ENCODE results near the gene EYS. TPM values are rescaled to one million over a fixed set of nuclear protein-coding genes. Genes with fewer than 3 reads are reported as not detected.

Gene EYS
- total RNA-seq, 1 donor from 2014 or later = not detected

DNA sequence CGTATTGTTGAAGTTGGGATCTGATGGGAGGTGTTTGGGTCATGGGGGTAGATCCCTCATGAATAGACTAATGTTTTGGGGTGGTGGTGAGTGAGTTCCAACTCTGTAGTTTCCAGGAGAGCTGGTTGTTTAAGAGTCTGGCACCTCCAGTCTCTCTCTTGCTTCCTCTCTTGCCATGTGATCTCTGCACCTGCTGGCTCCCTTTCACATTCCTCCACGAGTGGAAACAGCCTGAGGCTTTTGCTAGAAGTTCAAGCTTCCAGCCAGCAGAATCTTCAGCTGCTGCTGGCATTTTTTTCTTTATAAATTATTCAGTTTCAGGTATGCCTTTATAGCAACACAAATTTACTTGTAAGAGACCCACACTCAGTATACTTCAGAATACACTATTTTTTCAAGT is 1021.6 kb downstream of the EYS start:
- TF ChIP-seq, protein P1, sequence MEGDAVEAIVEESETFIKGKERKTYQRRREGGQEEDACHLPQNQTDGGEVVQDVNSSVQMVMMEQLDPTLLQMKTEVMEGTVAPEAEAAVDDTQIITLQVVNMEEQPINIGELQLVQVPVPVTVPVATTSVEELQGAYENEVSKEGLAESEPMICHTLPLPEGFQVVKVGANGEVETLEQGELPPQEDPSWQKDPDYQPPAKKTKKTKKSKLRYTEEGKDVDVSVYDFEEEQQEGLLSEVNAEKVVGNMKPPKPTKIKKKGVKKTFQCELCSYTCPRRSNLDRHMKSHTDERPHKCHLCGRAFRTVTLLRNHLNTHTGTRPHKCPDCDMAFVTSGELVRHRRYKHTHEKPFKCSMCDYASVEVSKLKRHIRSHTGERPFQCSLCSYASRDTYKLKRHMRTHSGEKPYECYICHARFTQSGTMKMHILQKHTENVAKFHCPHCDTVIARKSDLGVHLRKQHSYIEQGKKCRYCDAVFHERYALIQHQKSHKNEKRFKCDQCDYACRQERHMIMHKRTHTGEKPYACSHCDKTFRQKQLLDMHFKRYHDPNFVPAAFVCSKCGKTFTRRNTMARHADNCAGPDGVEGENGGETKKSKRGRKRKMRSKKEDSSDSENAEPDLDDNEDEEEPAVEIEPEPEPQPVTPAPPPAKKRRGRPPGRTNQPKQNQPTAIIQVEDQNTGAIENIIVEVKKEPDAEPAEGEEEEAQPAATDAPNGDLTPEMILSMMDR (IDR thresholded peaks at IDR 0.05; ENCODE audit: insufficient read depth, low read length, poor library complexity, severe bottlenecking) = no peak
- no peak for DNase-seq (ENCODE audit: low read depth)
- Histone ChIP-seq H3K4me3 (ENCODE audit: low read depth, low read length) (no peak overlapping the region), H3K36me3 (ENCODE audit: control insufficient read depth, insufficient read depth, low read length) (no peaks in the 10 kb centered on the region), H3K27me3 (ENCODE audit: control insufficient read depth, insufficient read depth, low read length) (no peaks in the 10 kb centered on the region)

DNA sequence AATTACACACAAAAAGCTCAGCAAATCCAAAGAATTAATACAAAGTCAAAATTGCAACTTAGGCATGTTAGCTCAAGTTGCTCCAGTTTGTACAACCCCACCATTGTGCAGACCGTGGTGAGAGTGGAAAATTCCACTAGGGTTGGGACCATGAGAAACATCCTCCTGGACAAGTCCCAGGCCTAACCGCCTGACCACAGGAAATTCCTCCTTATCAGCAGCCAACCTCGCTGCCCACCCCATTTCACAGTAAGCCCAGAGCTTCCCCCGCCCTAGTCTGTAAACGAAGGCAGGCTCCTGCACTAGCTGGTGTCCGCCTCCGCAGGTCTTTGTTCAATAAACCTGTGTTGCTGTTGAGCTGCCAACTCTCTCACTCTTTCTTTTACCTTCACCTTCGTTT is 1023.3 kb downstream of the EYS start:
- H3K4me3 ChIP-seq (ENCODE audit: low read depth, low read length) = no peak overlapping the region
- no peaks in the 10 kb centered on the region for H3K36me3 ChIP-seq (ENCODE audit: control insufficient read depth, insufficient read depth, low read length)
- TF ChIP-seq, protein P1 (IDR thresholded peaks at IDR 0.05; ENCODE audit: insufficient read depth, low read length, poor library complexity, severe bottlenecking) = no peak
- no peaks in the 10 kb centered on the region for H3K27me3 ChIP-seq (ENCODE audit: control insufficient read depth, insufficient read depth, low read length)
- DNase-seq (ENCODE audit: low read depth) = no peak

- no peak for DNase-seq (ENCODE audit: low read depth)
- TF ChIP-seq, protein P1 (IDR thresholded peaks at IDR 0.05; ENCODE audit: insufficient read depth, low read length, poor library complexity, severe bottlenecking) = no peak
Observed at GRCh38 chr6:64681416-64682160, 1025.4 kb downstream of the EYS start.

GRCh38 chr6:64680446-64680845 is 1026.6 kb downstream of the EYS start:
- H3K36me3 ChIP-seq (ENCODE audit: control insufficient read depth, insufficient read depth, low read length) = no peaks in the 10 kb centered on the region
- no peak for DNase-seq (ENCODE audit: low read depth)
- TF ChIP-seq, protein P1 (IDR thresholded peaks at IDR 0.05; ENCODE audit: insufficient read depth, low read length, poor library complexity, severe bottlenecking) = no peak

More at GRCh38 chr6:64681416-64682160, 1025.4 kb downstream of the EYS start:
- Histone ChIP-seq H3K36me3 (ENCODE audit: control insufficient read depth, insufficient read depth, low read length) (no peaks in the 10 kb centered on the region), H3K27me3 (ENCODE audit: control insufficient read depth, insufficient read depth, low read length) (no peaks in the 10 kb centered on the region), H3K4me3 (ENCODE audit: low read depth, low read length) (no peak overlapping the region)

GRCh38 chr6:64679416-64679815 is 1027.6 kb downstream of the EYS start:
- TF ChIP-seq, protein P1 (IDR thresholded peaks at IDR 0.05; ENCODE audit: insufficient read depth, low read length, poor library complexity, severe bottlenecking) = no peak
- Histone ChIP-seq H3K4me3 (ENCODE audit: low read depth, low read length) (no peak overlapping the region), H3K27me3 (ENCODE audit: control insufficient read depth, insufficient read depth, low read length) (no peaks in the 10 kb centered on the region), H3K36me3 (ENCODE audit: control insufficient read depth, insufficient read depth, low read length) (no peaks in the 10 kb centered on the region)
- DNase-seq (ENCODE audit: low read depth) = no peak

More at GRCh38 chr6:64680446-64680845, 1026.6 kb downstream of the EYS start:
- Histone ChIP-seq H3K4me3 (ENCODE audit: low read depth, low read length) (no peak overlapping the region), H3K27me3 (ENCODE audit: control insufficient read depth, insufficient read depth, low read length) (no peaks in the 10 kb centered on the region)

- DNase-seq (ENCODE audit: low read depth) = no peak
- no peak overlapping the region for H3K4me3 ChIP-seq (ENCODE audit: low read depth, low read length)
- TF ChIP-seq, protein P1 (IDR thresholded peaks at IDR 0.05; ENCODE audit: insufficient read depth, low read length, poor library complexity, severe bottlenecking) = no peak
- no peaks in the 10 kb centered on the region for H3K27me3 ChIP-seq (ENCODE audit: control insufficient read depth, insufficient read depth, low read length)
- no peaks in the 10 kb centered on the region for H3K36me3 ChIP-seq (ENCODE audit: control insufficient read depth, insufficient read depth, low read length)
Observed at GRCh38 chr6:64672651-64673050, 1034.4 kb downstream of the EYS start.

Data from kidney epithelial cell (primary cell).